ENCODE results near the gene EDDM3A. TPM values are rescaled to one million over a fixed set of nuclear protein-coding genes. Genes with fewer than 3 reads are reported as not detected.

Gene EDDM3A
- total RNA-seq, 2 experiments from 2014 or later: not detected

GRCh38 chr14:20768593-20768892, 22.9 kb downstream of the EDDM3A start:
- no peak for DNase-seq
- CTCF ChIA-PET: interaction anchor here (1.6 kb wide), 1 partner anchor 10 kb away, joined by 3 read pairs; no protein-coding TSS in a partner anchor
- H3K9me3 Mint-ChIP-seq: no peaks in the 10 kb centered on the region
- no peaks in the 10 kb centered on the region for H3K4me1 Mint-ChIP-seq (ENCODE audit: low read depth)
- H3K27me3 Mint-ChIP-seq (ENCODE audit: low read depth): no peaks in the 10 kb centered on the region
- H3K4me3 Mint-ChIP-seq: no peak overlapping the region
- H3K36me3 Mint-ChIP-seq (ENCODE audit: low read depth): no peaks in the 10 kb centered on the region
- H3K27ac Mint-ChIP-seq: no peak overlapping the region
- intact Hi-C loops (cut with micrococcal nuclease): no loop called here

- Mint-ChIP-seq H3K4me1 (ENCODE audit: low read depth) (no peaks in the 10 kb centered on the region), H3K27ac (no peak overlapping the region), H3K9me3 (no peaks in the 10 kb centered on the region), H3K4me3 (no peak overlapping the region), H3K36me3 (ENCODE audit: low read depth) (no peaks in the 10 kb centered on the region), H3K27me3 (ENCODE audit: low read depth) (no peaks in the 10 kb centered on the region)
- DNase-seq: no peak
- intact Hi-C loops (cut with micrococcal nuclease): no loop called here
- CTCF ChIA-PET: interaction anchor here (0.5 to 1.6 kb wide), 2 partner anchors 11 to 83 kb away, joined by 3 read pairs; no protein-coding TSS in a partner anchor
These were observed 23.7 kb downstream of the EDDM3A start for GRCh38 chr14:20769421-20769820.

DNA sequence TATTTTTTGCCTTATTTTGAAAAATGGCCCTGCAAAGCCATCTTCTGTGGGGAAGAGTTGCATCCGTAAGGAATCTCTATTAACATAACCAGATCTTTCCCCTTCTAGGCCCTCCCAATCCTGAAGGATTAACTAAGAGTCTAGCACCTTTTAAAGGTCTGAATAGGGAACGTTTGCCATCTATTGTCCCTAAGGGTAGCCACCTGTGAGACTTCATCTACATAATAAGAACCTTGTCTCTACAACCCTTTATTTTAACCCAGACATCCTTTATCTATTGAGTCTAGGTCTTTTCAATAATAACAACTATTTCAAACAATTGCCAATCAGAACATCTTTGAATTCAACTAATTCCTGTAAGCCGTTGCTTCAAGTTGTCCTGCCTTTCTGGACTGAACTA, 27.0 kb downstream of the EDDM3A start:
- no peak for DNase-seq
- Mint-ChIP-seq H3K9me3 (no peaks in the 10 kb centered on the region), H3K4me1 (ENCODE audit: low read depth) (no peaks in the 10 kb centered on the region), H3K4me3 (no peak overlapping the region), H3K27me3 (ENCODE audit: low read depth) (no peaks in the 10 kb centered on the region), H3K27ac (no peak overlapping the region), H3K36me3 (ENCODE audit: low read depth) (no peaks in the 10 kb centered on the region)
- intact Hi-C loops (cut with micrococcal nuclease): no loop called here
- CTCF ChIA-PET: no interaction called here

DNA sequence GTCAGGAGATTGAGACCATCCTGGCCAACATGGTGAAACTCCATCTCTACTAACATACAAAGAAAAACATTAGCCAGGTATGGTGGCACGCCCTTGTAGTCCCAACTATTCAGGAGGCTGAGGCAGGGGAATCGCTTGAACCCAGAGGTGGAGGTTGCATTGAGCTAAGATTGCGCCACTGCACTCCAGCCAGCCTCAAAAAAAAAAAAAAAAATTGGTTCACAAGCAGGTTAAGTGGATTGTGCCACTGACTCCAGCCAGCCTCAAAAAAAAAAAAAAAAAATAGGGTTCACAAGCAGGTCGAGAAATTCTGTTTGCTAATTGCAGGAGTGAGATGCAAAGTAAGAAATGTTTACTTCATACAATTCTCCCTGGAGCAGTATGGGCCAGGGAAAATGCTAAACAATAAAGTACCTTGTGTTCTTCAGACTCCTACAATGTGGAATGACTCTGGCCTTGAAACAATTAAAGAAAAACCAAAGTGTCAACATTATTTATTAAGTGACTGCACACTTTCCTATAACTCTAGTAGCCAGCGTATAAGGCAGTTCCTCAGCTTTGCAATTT, 28.7 kb downstream of the EDDM3A start:
- CTCF ChIA-PET: no interaction called here
- no peak for DNase-seq
- H3K27ac Mint-ChIP-seq: no peak overlapping the region
- no peaks in the 10 kb centered on the region for H3K9me3 Mint-ChIP-seq
- H3K4me1 Mint-ChIP-seq (ENCODE audit: low read depth): no peaks in the 10 kb centered on the region
- intact Hi-C loops (cut with micrococcal nuclease): no loop called here
- H3K4me3 Mint-ChIP-seq: no peak overlapping the region
- H3K36me3 Mint-ChIP-seq (ENCODE audit: low read depth): no peaks in the 10 kb centered on the region
- no peaks in the 10 kb centered on the region for H3K27me3 Mint-ChIP-seq (ENCODE audit: low read depth)

- H3K4me3 Mint-ChIP-seq: no peak overlapping the region
- no peak overlapping the region for H3K27ac Mint-ChIP-seq
- intact Hi-C loops (cut with micrococcal nuclease): no loop called here
- CTCF ChIA-PET: no interaction called here
- H3K9me3 Mint-ChIP-seq: no peaks in the 10 kb centered on the region
- no peaks in the 10 kb centered on the region for H3K4me1 Mint-ChIP-seq (ENCODE audit: low read depth)
- no peaks in the 10 kb centered on the region for H3K27me3 Mint-ChIP-seq (ENCODE audit: low read depth)
- H3K36me3 Mint-ChIP-seq (ENCODE audit: low read depth): no peaks in the 10 kb centered on the region
- DNase-seq: no peak
These were observed 29.4 kb downstream of the EDDM3A start for GRCh38 chr14:20775043-20775442.

DNA sequence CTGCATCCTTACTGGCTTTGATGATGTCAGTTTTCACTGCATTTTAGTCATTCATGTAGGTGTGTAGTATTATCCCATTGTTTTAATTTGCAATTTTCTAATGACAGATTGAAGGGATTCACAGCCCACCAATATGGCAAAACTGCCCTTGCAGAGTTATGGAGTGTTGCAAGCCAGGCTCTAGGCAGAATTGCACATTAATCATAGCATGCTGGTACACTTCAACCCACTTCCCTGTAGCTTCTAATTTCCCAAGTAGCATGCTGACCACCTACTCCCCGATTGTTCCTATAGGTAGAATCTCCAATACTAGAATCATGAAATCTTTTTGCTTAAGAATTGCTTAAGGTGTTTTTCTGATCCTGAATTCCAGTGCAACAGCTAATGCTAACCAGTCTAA, 30.2 kb downstream of the EDDM3A start:
- Mint-ChIP-seq H3K27ac (no peak overlapping the region), H3K9me3 (no peaks in the 10 kb centered on the region), H3K4me1 (ENCODE audit: low read depth) (peaks cover 3% of the 10 kb centered on the region), H3K36me3 (ENCODE audit: low read depth) (no peaks in the 10 kb centered on the region), H3K27me3 (ENCODE audit: low read depth) (no peaks in the 10 kb centered on the region), H3K4me3 (no peak overlapping the region)
- CTCF ChIA-PET: no interaction called here
- no peak for DNase-seq
- intact Hi-C loops (cut with micrococcal nuclease): no loop called here

GRCh38 chr14:20781803-20782202, 36.1 kb downstream of the EDDM3A start:
- H3K27me3 Mint-ChIP-seq (ENCODE audit: low read depth): no peaks in the 10 kb centered on the region
- intact Hi-C loops (cut with micrococcal nuclease): loop anchor here (1.0 to 5.0 kb wide), 4 partner anchors 85 to 189 kb away; no protein-coding TSS in a partner anchor
- peak overlapping the region; percentile 46 for H3K27ac Mint-ChIP-seq
- H3K36me3 Mint-ChIP-seq (ENCODE audit: low read depth): no peaks in the 10 kb centered on the region
- DNase-seq: peak; percentile 26
- peak overlapping the region; percentile 63 for H3K4me3 Mint-ChIP-seq
- peaks cover 22% of the 10 kb centered on the region for H3K4me1 Mint-ChIP-seq (ENCODE audit: low read depth)
- no peaks in the 10 kb centered on the region for H3K9me3 Mint-ChIP-seq
- CTCF ChIA-PET: interaction anchor here (1.0 to 2.5 kb wide), 2 partner anchors 25 to 189 kb away, joined by 3 to 11 read pairs; no protein-coding TSS in a partner anchor

DNA sequence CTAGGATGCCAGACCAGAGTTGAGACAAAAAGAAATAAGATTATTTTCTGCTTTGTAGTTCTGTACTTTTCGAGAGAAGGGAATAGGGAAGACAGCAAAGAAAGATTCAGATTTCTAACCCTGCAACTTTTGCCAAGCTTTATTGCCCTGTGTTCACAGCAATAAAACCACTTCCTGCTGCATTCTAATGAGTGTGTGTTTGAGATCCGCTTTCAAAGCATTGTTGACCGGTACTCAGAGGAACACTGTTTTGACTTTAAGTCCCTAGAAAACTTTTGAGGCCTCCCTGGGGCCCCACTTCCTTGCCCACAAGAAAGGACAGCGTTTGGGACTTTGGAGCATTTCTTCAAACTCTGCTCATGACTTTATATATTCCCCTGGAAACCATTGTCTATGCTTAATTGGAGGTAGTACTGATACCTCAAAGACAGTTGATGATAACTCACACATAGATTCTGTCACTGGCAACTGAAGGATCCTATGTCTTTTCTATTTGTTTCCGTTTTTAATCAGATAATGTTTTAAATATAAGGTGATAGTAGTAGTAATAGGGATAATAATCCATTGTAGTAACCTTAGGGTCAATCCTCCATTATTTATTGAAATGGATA, 36.7 kb downstream of the EDDM3A start:
- H3K9me3 Mint-ChIP-seq: no peaks in the 10 kb centered on the region
- peak overlapping the region; percentile 63 for H3K4me3 Mint-ChIP-seq
- H3K4me1 Mint-ChIP-seq (ENCODE audit: low read depth): peaks cover 22% of the 10 kb centered on the region
- no peaks in the 10 kb centered on the region for H3K27me3 Mint-ChIP-seq (ENCODE audit: low read depth)
- CTCF ChIA-PET: interaction anchor here (1.0 to 2.5 kb wide), 2 partner anchors 24 to 189 kb away, joined by 3 to 11 read pairs; no protein-coding TSS in a partner anchor
- intact Hi-C loops (cut with micrococcal nuclease): loop anchor here (1.0 to 5.0 kb wide), 4 partner anchors 85 to 189 kb away; no protein-coding TSS in a partner anchor
- H3K27ac Mint-ChIP-seq: peak overlapping the region; percentile 46
- peak; percentile 52 for DNase-seq
- H3K36me3 Mint-ChIP-seq (ENCODE audit: low read depth): no peaks in the 10 kb centered on the region

DNA sequence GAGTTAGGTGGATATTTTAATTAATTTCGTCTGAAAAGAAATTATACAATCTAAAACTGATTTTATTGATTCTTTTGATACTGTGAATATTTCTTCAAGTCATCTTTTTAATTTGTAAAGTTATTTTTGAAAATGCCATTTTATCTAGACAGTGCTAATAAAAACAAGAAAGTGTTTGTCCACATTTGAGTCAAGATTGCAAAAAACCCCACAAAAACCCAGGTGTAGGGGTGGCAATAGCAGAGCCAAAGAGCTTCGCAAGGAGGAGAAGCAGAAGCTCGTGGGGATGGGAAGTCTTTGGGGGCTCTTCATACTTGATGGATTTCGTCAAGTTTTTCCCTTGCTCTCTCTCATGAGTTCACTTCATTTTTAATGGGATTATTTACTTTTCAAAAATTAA, 41.3 kb downstream of the EDDM3A start:
- Mint-ChIP-seq H3K4me3 (no peak overlapping the region), H3K27me3 (ENCODE audit: low read depth) (no peaks in the 10 kb centered on the region), H3K27ac (no peak overlapping the region), H3K9me3 (no peaks in the 10 kb centered on the region), H3K4me1 (ENCODE audit: low read depth) (peaks cover 8% of the 10 kb centered on the region), H3K36me3 (ENCODE audit: low read depth) (no peaks in the 10 kb centered on the region)
- CTCF ChIA-PET: no interaction called here
- DNase-seq: no peak
- intact Hi-C loops (cut with micrococcal nuclease): no loop called here

DNA sequence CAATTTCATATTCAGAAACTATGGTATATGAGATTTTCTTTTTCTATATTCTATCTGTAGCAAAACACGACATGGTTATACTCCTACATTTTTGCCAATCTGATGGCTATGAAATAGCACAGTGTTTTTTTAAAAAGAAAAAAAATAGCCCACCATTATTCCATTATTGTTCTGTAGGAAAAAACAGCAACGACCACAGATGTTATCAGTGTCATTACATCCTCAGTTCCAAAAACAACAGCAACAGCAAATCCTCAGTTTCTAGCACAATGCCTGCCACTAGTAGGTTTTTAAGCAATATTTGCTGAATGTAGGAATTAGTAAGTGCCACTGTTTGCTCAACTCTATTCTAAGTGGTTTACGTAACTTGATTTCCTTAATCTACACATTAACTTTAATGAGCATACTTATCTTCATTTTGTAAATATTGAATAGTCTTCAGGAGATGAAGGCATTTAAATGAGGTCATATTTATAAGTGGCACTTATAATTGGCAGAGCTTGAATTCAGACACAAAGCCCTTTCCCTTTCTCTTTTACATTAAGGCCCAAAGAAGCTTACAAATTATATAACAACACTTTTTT, 43.6 kb downstream of the EDDM3A start:
- CTCF ChIA-PET: no interaction called here
- H3K27me3 Mint-ChIP-seq (ENCODE audit: low read depth): no peaks in the 10 kb centered on the region
- no peaks in the 10 kb centered on the region for H3K9me3 Mint-ChIP-seq
- H3K4me1 Mint-ChIP-seq (ENCODE audit: low read depth): no peaks in the 10 kb centered on the region
- no peaks in the 10 kb centered on the region for H3K36me3 Mint-ChIP-seq (ENCODE audit: low read depth)
- H3K4me3 Mint-ChIP-seq: no peak overlapping the region
- intact Hi-C loops (cut with micrococcal nuclease): no loop called here
- no peak for DNase-seq
- no peak overlapping the region for H3K27ac Mint-ChIP-seq

GRCh38 chr14:20790464-20791116, 44.9 kb downstream of the EDDM3A start:
- Mint-ChIP-seq H3K36me3 (ENCODE audit: low read depth) (no peaks in the 10 kb centered on the region), H3K4me3 (no peak overlapping the region), H3K27me3 (ENCODE audit: low read depth) (no peaks in the 10 kb centered on the region), H3K9me3 (no peaks in the 10 kb centered on the region), H3K4me1 (ENCODE audit: low read depth) (no peaks in the 10 kb centered on the region), H3K27ac (no peak overlapping the region)
- intact Hi-C loops (cut with micrococcal nuclease): no loop called here
- CTCF ChIA-PET: no interaction called here
- no peak for DNase-seq

- CTCF ChIA-PET: no interaction called here
These were observed 45.5 kb downstream of the EDDM3A start for GRCh38 chr14:20791187-20791586.

GRCh38 chr14:20791597-20791996, 45.9 kb downstream of the EDDM3A start:
- CTCF ChIA-PET: no interaction called here
- Mint-ChIP-seq H3K4me3 (no peak overlapping the region), H3K27ac (no peak overlapping the region), H3K27me3 (ENCODE audit: low read depth) (no peaks in the 10 kb centered on the region), H3K9me3 (no peaks in the 10 kb centered on the region), H3K36me3 (ENCODE audit: low read depth) (no peaks in the 10 kb centered on the region), H3K4me1 (ENCODE audit: low read depth) (no peaks in the 10 kb centered on the region)
- no peak for DNase-seq
- intact Hi-C loops (cut with micrococcal nuclease): no loop called here

More at GRCh38 chr14:20791187-20791586, 45.5 kb downstream of the EDDM3A start:
- H3K4me1 Mint-ChIP-seq (ENCODE audit: low read depth): no peaks in the 10 kb centered on the region
- H3K36me3 Mint-ChIP-seq (ENCODE audit: low read depth): no peaks in the 10 kb centered on the region
- intact Hi-C loops (cut with micrococcal nuclease): no loop called here
- no peak for DNase-seq
- H3K4me3 Mint-ChIP-seq: no peak overlapping the region
- H3K9me3 Mint-ChIP-seq: no peaks in the 10 kb centered on the region
- H3K27ac Mint-ChIP-seq: no peak overlapping the region
- H3K27me3 Mint-ChIP-seq (ENCODE audit: low read depth): no peaks in the 10 kb centered on the region
